GOT3 (cell line): ENCODE results near the gene NACAD.

Source experiments
- DNase-seq: peaks from one replicate; lab custom pipeline; 2025; ENCODE audit warnings: mixed read lengths; lab: John Stamatoyannopoulos, UW

NACAD gene

GRCh38 chr7:45075355-45075644 is 13.5 kb downstream of the NACAD start:
- DNase-seq = no peak

- no peak for DNase-seq
Measured at GRCh38 chr7:45074528-45075354, 14.0 kb downstream of the NACAD start.

GRCh38 chr7:45073786-45074527 is 14.8 kb downstream of the NACAD start:
- DNase-seq = no peak

GRCh38 chr7:45073031-45073785 is 15.6 kb downstream of the NACAD start:
- no peak for DNase-seq

GRCh38 chr7:45072131-45073030 is 16.4 kb downstream of the NACAD start:
- DNase-seq = no peak

- no peak for DNase-seq
Measured at GRCh38 chr7:45071528-45071927, 17.2 kb downstream of the NACAD start.

GRCh38 chr7:45070254-45070642 is 18.5 kb downstream of the NACAD start:
- DNase-seq = no peak

GRCh38 chr7:45069444-45070253 is 19.1 kb downstream of the NACAD start:
- DNase-seq = no peak

GRCh38 chr7:45068236-45069023 is 20.3 kb downstream of the NACAD start:
- no peak for DNase-seq

GRCh38 chr7:45067582-45067981 is 21.2 kb downstream of the NACAD start:
- DNase-seq = no peak

- no peak for DNase-seq
Measured at GRCh38 chr7:45066409-45066808, 22.4 kb downstream of the NACAD start.

- DNase-seq = no peak
Measured at GRCh38 chr7:45065031-45065995, 23.5 kb downstream of the NACAD start.

GRCh38 chr7:45064047-45064725 is 24.6 kb downstream of the NACAD start:
- DNase-seq = no peak

GRCh38 chr7:45061806-45062425 is 26.9 kb downstream of the NACAD start:
- no peak for DNase-seq

- DNase-seq = no peak
Measured at GRCh38 chr7:45061352-45061751, 27.4 kb downstream of the NACAD start.

- DNase-seq = no peak
Measured at GRCh38 chr7:45060295-45060694, 28.5 kb downstream of the NACAD start.

- no peak for DNase-seq
Measured at GRCh38 chr7:45057878-45058277, 30.9 kb downstream of the NACAD start.
